ENCODE results near the gene GNAI1.

- TF ChIP-seq EP300 (IDR thresholded peaks at IDR 0.05), result no peak
- TF ChIP-seq CTCF (IDR thresholded peaks at IDR 0.05), result no peak
- no peak for TF ChIP-seq POLR2A (IDR thresholded peaks at IDR 0.05)
These were observed 34.4 kb upstream of the GNAI1 start for GRCh38 chr7:80100254-80100653.

Measured in tibial nerve (tissue), 4 donors.